Measurements from ENCODE around the gene PTGES3.

The PTGES3 gene

GRCh38 chr12:56634242-56634836 lies 53.7 kb downstream of the PTGES3 start (continued):
- TF ChIP-seq ZNF292 (tag by site-specific recombination; IDR thresholded peaks at IDR 0.05; ENCODE audit: borderline replicate concordance, low read depth) (no peak), ZNF768 (tag by site-specific recombination; IDR thresholded peaks at IDR 0.05) (no peak), ZSCAN30 (tag by site-specific recombination; IDR thresholded peaks at IDR 0.05) (no peak), ZBTB48 (tag by site-specific recombination; IDR thresholded peaks at IDR 0.05) (0 out of 2 replicates have a peak, but pooled peaks have one; percentile 24), ZNF830 (tag by site-specific recombination; IDR thresholded peaks at IDR 0.05; ENCODE audit: low read depth) (no peak), ZNF76 (tag by site-specific recombination; IDR thresholded peaks at IDR 0.05; ENCODE audit: borderline replicate concordance, low read depth) (peak; percentile 56), ZNF518A (tag by site-specific recombination; conservative IDR thresholded peaks at IDR 0.05; ENCODE audit: low read depth) (no peak), ZNF394 (tag by site-specific recombination; IDR thresholded peaks at IDR 0.05; ENCODE audit: borderline replicate concordance) (peak; percentile 10; the same call in 1 of the 2 replicates), ZFHX2 (tag by site-specific recombination; conservative IDR thresholded peaks at IDR 0.05) (peak; percentile 83), IKZF3 (tag by site-specific recombination; IDR thresholded peaks at IDR 0.05) (peak; percentile 75), ZFP41 (tag by site-specific recombination; IDR thresholded peaks at IDR 0.05; ENCODE audit: borderline replicate concordance) (no peak), ZNF473 (tag by site-specific recombination; IDR thresholded peaks at IDR 0.05) (no peak), PRDM10 (tag by site-specific recombination; IDR thresholded peaks at IDR 0.05) (peak; percentile 85), KLF9 (tag by site-specific recombination; IDR thresholded peaks at IDR 0.05; ENCODE audit: low read depth) (peak; percentile 32; the same call in 1 of the 2 replicates), ZNF501 (tag by site-specific recombination; IDR thresholded peaks at IDR 0.05) (peak; percentile 47; the same call in 1 of the 2 replicates), KLF8 (tag by site-specific recombination; IDR thresholded peaks at IDR 0.05) (peak; percentile 83), KLF16 (tag by site-specific recombination; IDR thresholded peaks at IDR 0.05) (peak; percentile 69), PATZ1 (tag by site-specific recombination; IDR thresholded peaks at IDR 0.05) (peak; percentile 92), ZNF792 (tag by site-specific recombination; IDR thresholded peaks at IDR 0.05) (no peak), KLF10 (tag by site-specific recombination; IDR thresholded peaks at IDR 0.05) (peak; percentile 39; the same call in 1 of the 2 replicates), REST (tag by site-specific recombination; IDR thresholded peaks at IDR 0.05) (no peak), GLIS2 (tag by site-specific recombination; IDR thresholded peaks at IDR 0.05) (peak; percentile 76), ZNF513 (tag by site-specific recombination; IDR thresholded peaks at IDR 0.05) (no peak)
